ENCODE results near the gene AHDC1. TPM values are rescaled to one million over a fixed set of nuclear protein-coding genes. Genes with fewer than 3 reads are reported as not detected.
A peak's percentile ranks its signal among the peaks of the same experiment; 100 is the strongest.

Gene AHDC1
- total RNA-seq, 1 donor from 2014 or later, result 205 TPM

DNA sequence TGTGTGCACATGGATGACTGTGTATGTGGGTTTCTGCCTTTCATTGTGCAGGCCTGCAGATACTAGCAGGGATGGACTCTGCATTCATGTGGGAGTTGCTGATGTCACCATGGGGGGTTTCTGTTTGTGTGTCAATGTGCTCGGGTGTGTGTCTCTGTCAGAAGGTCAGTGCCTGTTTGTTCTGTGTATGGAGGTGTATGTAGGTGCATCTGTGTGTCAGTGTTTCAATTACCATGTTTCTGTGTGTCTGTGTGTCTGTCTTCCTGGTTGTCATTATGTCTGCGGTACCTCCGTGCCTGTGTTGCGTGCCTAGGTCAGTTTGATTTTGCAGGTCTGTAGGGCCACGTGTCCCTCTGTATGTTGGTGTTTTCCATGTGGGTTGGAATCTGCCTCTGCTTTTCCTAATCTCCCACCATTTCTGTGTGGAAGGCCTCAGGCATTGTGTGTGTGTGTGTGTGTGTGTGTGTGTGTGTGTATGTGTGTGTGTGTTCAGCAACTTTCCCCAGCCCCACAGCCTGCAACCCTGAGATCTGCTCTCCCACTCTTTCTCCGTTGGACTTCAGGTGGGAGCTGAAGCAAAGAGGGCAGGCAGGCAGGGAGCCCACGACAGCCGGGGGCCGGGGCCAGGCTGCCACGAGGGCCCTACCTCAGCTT lies 77.2 kb downstream of the AHDC1 start:
- H3K27ac ChIP-seq, result peak overlapping the region; percentile 74 to 81
- intact Hi-C loops (cut with DNase I), result loop anchor here (5.0 kb wide), 1 partner anchor 34 kb away; the partner anchor contains the start of gene WASF2
- no peak for DNase-seq (ENCODE audit: low spot score in 2 of 2)
- no peaks in the 10 kb centered on the region for H3K9me3 ChIP-seq
- H3K4me3 ChIP-seq, result peak overlapping the region in 1 of 2 donors; percentile 66
- peaks cover 31 to 52% of the 10 kb centered on the region in 2 donors for H3K4me1 ChIP-seq
- TF ChIP-seq, protein P1, sequence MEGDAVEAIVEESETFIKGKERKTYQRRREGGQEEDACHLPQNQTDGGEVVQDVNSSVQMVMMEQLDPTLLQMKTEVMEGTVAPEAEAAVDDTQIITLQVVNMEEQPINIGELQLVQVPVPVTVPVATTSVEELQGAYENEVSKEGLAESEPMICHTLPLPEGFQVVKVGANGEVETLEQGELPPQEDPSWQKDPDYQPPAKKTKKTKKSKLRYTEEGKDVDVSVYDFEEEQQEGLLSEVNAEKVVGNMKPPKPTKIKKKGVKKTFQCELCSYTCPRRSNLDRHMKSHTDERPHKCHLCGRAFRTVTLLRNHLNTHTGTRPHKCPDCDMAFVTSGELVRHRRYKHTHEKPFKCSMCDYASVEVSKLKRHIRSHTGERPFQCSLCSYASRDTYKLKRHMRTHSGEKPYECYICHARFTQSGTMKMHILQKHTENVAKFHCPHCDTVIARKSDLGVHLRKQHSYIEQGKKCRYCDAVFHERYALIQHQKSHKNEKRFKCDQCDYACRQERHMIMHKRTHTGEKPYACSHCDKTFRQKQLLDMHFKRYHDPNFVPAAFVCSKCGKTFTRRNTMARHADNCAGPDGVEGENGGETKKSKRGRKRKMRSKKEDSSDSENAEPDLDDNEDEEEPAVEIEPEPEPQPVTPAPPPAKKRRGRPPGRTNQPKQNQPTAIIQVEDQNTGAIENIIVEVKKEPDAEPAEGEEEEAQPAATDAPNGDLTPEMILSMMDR (IDR thresholded peaks at IDR 0.05), result no peak
- H3K36me3 ChIP-seq, result no peaks in the 10 kb centered on the region
- H3K27me3 ChIP-seq, result no peaks in the 10 kb centered on the region

DNA sequence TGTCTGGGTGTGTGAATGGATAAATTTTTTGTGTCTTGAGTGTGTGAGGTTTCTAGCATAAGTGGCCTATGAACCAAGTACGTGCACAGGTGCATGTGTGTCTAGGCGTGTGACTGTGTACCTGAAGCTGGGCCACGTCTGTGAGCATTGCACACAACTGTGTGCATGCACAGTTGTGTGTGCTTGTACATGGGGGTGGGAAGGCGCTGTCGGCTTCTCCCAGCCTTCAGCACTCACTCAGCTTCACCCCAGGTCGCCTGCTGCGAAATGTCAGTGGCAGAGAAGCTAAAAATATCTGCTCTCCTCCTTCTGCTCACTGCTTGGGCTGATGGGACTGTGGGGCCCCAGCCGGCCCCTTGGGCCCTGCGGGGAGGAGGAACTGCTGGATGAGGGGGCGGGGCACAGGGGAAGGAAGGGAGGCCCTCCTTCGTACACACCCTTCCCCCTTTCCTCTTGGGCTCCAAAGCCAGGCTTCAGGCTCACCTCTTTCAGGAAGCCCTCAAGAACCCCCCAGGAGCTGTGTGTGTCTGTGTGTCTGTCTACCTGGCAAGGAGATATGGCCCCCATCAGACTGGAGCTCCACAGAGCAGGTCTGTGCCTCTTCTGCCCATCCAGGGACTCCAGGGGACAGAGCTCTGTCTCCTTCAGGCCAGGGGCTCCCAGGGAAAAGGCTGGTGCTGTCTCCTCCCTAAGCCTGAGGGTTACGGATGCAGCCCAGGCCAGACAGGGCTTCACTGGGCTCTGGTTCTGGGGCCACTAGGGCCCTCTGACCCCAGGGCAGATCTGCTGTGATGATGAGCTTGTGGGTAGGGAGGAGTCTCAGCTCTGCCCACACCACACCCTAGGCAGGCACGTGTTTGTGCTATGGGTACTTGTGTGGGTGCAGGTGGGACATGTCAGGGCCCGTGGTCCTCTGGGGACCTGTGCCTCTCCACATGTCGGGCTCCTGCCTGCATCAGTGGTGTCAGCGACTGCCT lies 78.4 kb downstream of the AHDC1 start:
- Histone ChIP-seq H3K27me3 (no peaks in the 10 kb centered on the region), H3K27ac (peak overlapping the region; percentile 59 to 81), H3K9me3 (no peaks in the 10 kb centered on the region), H3K4me3 (peak overlapping the region in 1 of 2 donors; percentile 10), H3K36me3 (no peaks in the 10 kb centered on the region), H3K4me1 (peaks cover 35 to 58% of the 10 kb centered on the region in 2 donors)
- TF ChIP-seq, protein P1 (IDR thresholded peaks at IDR 0.05), result no peak
- intact Hi-C loops (cut with DNase I), result loop anchor here (5.0 kb wide), 1 partner anchor 33 kb away; the partner anchor contains the start of gene WASF2
- peak in 1 of 2 donors; percentile 80 for DNase-seq (ENCODE audit: low spot score in 2 of 2)

DNA sequence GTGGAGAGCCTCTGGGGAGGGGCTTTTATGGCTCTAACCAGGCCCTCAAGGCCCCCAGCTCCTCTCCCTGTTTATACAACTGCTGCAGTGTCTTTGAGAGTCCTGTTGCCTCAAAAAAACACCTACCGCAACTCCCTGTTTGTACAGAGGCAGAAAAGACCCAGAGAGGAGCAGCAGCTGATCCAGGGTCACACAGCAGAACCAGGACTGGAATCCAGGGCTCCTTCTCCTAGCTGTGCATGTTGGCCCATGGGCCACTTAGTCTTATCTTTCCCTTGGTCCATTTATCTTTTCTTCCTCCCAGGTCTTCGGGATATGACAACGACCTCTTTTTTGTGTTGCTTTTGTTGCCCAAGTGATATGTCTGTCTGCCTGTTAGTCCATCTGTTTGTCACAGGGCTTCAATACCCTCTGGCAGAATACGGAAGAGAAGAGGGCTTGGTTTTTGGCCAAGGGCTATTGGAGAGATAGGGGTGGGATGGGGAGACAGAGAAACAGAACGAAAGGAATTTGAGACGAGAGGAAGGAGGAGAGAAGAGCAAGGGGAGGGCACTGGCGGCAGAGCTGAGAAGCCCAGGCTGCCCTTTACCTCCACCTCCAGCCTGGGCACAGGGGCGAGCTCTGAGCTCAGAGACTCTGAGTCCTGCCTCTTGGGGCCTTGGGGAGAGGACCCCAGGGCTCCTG lies 80.5 kb downstream of the AHDC1 start:
- H3K27me3 ChIP-seq, result no peaks in the 10 kb centered on the region
- intact Hi-C loops (cut with DNase I), result no loop called here
- peaks cover 32 to 47% of the 10 kb centered on the region in 2 donors for H3K4me1 ChIP-seq
- no peak for DNase-seq (ENCODE audit: low spot score in 2 of 2)
- peak overlapping the region; percentile 12 to 43 for H3K27ac ChIP-seq
- TF ChIP-seq, protein P1 (IDR thresholded peaks at IDR 0.05), result no peak
- H3K36me3 ChIP-seq, result no peaks in the 10 kb centered on the region
- no peak overlapping the region for H3K4me3 ChIP-seq
- no peaks in the 10 kb centered on the region for H3K9me3 ChIP-seq

DNA sequence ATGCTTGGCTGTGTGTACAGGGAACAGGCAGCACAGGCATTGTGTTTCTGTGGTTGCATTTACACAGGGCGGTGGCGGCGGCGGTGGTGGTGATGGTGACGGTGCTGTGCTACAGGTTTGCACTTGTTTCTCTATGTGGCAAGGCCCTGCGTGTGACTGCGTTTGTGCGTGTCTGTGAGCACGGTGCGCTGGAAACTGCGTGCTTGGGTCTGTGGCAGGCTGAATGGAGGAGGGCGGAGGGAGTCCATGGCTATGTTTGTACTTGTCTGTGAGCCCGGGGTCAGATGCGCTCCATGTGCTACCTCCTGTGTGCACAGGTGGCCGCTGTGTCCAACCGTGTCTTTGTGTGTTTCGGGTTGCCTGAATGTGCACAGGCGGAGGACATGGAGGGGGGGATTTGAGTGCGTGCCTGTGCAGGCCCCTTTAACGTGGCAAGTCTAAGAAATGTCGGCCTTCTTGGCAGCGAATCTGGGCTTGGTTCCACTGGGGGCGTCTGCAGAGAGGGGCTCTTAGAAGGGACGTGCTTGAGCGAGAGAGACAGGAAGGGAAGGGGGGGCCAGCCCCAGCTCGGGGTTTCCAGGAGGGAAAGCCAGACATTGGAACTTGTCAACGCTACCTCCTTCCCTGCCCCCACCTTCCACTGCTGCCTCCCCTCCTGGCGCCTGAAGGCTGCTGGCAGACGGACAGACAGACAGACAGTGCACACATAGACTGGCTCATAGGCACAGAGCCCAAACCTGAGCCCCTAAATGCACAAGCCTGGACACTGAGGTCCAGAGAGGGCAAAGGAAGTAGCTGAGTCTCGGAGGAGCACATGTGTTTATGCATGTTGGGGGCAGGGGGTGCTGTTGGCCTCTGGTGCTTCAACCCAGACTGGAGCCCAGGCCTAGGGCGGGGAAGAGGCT lies 81.3 kb downstream of the AHDC1 start:
- no peaks in the 10 kb centered on the region for H3K9me3 ChIP-seq
- H3K36me3 ChIP-seq, result no peaks in the 10 kb centered on the region
- peak in 1 of 2 donors; percentile 37 for DNase-seq (ENCODE audit: low spot score in 2 of 2)
- TF ChIP-seq, protein P1 (IDR thresholded peaks at IDR 0.05), result peak in 1 of 3 experiments; percentile 48
- H3K27ac ChIP-seq, result peak overlapping the region; percentile 12 to 43
- intact Hi-C loops (cut with DNase I), result no loop called here
- no peaks in the 10 kb centered on the region for H3K27me3 ChIP-seq
- H3K4me1 ChIP-seq, result peaks cover 27 to 41% of the 10 kb centered on the region in 2 donors
- peak overlapping the region in 1 of 2 donors; percentile 45 for H3K4me3 ChIP-seq
